Natural killer cell (primary cell): ENCODE measurements around the gene CPT1A. TPM values are rescaled to one million over a fixed set of nuclear protein-coding genes. Genes with fewer than 3 reads are reported as not detected.

Source experiments
- ATAC-seq, 3 donors: fragments of 150-1000 bp in 2 of 3; fragments of 200-7000 bp in 1 of 3; cut with Tn5 transposase; 1 replicate in 1 of 3; 2 replicates in 2 of 3; pipeline ENCODE4 v1.10.0; 2021; ENCODE audit warnings: mild to moderate bottlenecking in 2 of 3, moderate library complexity in 2 of 3
- DNase-seq, 2 donors: peaks; one replicate each; pipeline versions ENCODE4 v3.0.0 to v3.0.0-alpha.2; 2013 to 2021; ENCODE audit warnings: mixed read lengths in 1 of 2
- H3K27ac ChIP-seq: one replicate; pipeline ENCODE4 v1.5.1; 2013; ENCODE audit warnings: mild to moderate bottlenecking, low read length
- H3K27me3 ChIP-seq: one replicate; pipeline ENCODE4 v1.6.1; 2013; ENCODE audit warnings: low read length; ENCODE audit not compliant: control insufficient read depth, insufficient read depth
- H3K36me3 ChIP-seq: one replicate; pipeline ENCODE4 v1.6.1; 2013; ENCODE audit warnings: low read length; ENCODE audit not compliant: control insufficient read depth, insufficient read depth
- H3K4me1 ChIP-seq: one replicate; pipeline ENCODE4 v1.6.1; 2013; ENCODE audit warnings: low read length; ENCODE audit not compliant: control insufficient read depth, insufficient read depth
- H3K4me3 ChIP-seq: one replicate; pipeline ENCODE4 v1.5.1; 2013; ENCODE audit warnings: low read length
- H3K9me3 ChIP-seq: one replicate; pipeline ENCODE4 v1.6.1; 2013; ENCODE audit warnings: low read length; ENCODE audit not compliant: control insufficient read depth, insufficient read depth
- H3K27ac Mint-ChIP-seq, 2 donors: one replicate each; pipeline ENCODE4 v1.8.0; 2022; ENCODE audit warnings: mild to moderate bottlenecking in 2 of 2, mixed read lengths in 2 of 2, moderate library complexity in 1 of 2
- H3K27me3 Mint-ChIP-seq, 2 donors: one replicate each; pipeline ENCODE4 v1.8.0; 2022; ENCODE audit warnings: low read depth in 2 of 2, mixed read lengths in 2 of 2
- H3K36me3 Mint-ChIP-seq: one replicate; pipeline ENCODE4 v1.8.0; 2022; ENCODE audit warnings: mixed read lengths
- H3K4me1 Mint-ChIP-seq, 2 donors: one replicate each; pipeline ENCODE4 v1.8.0; 2022; ENCODE audit warnings: mixed read lengths in 2 of 2
- H3K4me3 Mint-ChIP-seq: one replicate; pipeline ENCODE4 v1.8.0; 2022; ENCODE audit warnings: mild to moderate bottlenecking, moderate library complexity, mixed read lengths
- H3K9me3 Mint-ChIP-seq, 2 donors: one replicate each; pipeline ENCODE4 v1.8.0; 2022; ENCODE audit warnings: mixed read lengths in 2 of 2
- CTCF ChIP-seq: fragments of 200-600 bp; IDR thresholded peaks from one replicate; pipeline ENCODE4 v1.8.0; 2022; ENCODE audit warnings: antibody characterized with exemption
- WGBS: methylation state at CpG from one replicate; pipeline ENCODE4 v1.1.7; 2013; ENCODE audit warnings: missing lambda C conversion rate; ENCODE audit not compliant: insufficient coverage; 5-methylcytosine and 5-hydroxymethylcytosine counted together
- intact Hi-C: fragments of 100-400 bp; cut with micrococcal nuclease; formaldehyde crosslinking; loops from one replicate; pipeline ENCODE4 v1.14.2; 2022
- total RNA-seq, 4 donors: library from RNA; stranded (reverse); fragments of 120-200 nt in 1 of 4; gene quantifications; one replicate each; pipeline versions ENCODE4 v1.2.3 to v1.2.4, GENCODE V29; 2013 to 2022

Gene CPT1A
- total RNA-seq, 3 donors from 2014 or later (not counting 1 experiment from before 2014, with no cell fraction given) = 70.3 to 129 (median 100) TPM

- WGBS = 32% methylated on average over 74 of the region's 76 CpGs
- Mint-ChIP-seq H3K4me1 (peaks cover 12 to 27% of the 10 kb centered on the region in 2 donors), H3K36me3 (no peaks in the 10 kb centered on the region)
These were observed 91.3 kb downstream of the CPT1A start for GRCh38 chr11:68750195-68751003.

GRCh38 chr11:68749229-68750123 lies 92.2 kb downstream of the CPT1A start:
- Histone ChIP-seq H3K9me3 (no peaks in the 10 kb centered on the region), H3K27ac (no peak overlapping the region), H3K4me3 (no peak overlapping the region), H3K36me3 (no peaks in the 10 kb centered on the region), H3K4me1 (peaks cover 11% of the 10 kb centered on the region), H3K27me3 (no peaks in the 10 kb centered on the region)
- 93% methylated on average over 20 of the region's 20 CpGs for WGBS
- H3K27me3 Mint-ChIP-seq = no peaks in the 10 kb centered on the region
- ATAC-seq (no peak), DNase-seq (peak in 1 of 2 donors; percentile 12)
- H3K4me1 Mint-ChIP-seq = peaks cover 8 to 20% of the 10 kb centered on the region in 2 donors
- TF ChIP-seq CTCF = no peak
- H3K4me3 Mint-ChIP-seq = peak overlapping the region; percentile 80
- peak overlapping the region; percentile 21 to 36 for H3K27ac Mint-ChIP-seq
- no peaks in the 10 kb centered on the region for H3K9me3 Mint-ChIP-seq
- no peaks in the 10 kb centered on the region for H3K36me3 Mint-ChIP-seq
- intact Hi-C loops = no loop called here

More at GRCh38 chr11:68750195-68751003, 91.3 kb downstream of the CPT1A start:
- intact Hi-C loops = no loop called here
- Mint-ChIP-seq H3K27ac (peak overlapping the region in 1 of 2 donors; percentile 21), H3K9me3 (no peaks in the 10 kb centered on the region), H3K4me3 (peak overlapping the region; percentile 80), H3K27me3 (no peaks in the 10 kb centered on the region)
- Histone ChIP-seq H3K27ac (no peak overlapping the region), H3K36me3 (no peaks in the 10 kb centered on the region), H3K4me1 (peaks cover 11% of the 10 kb centered on the region), H3K27me3 (no peaks in the 10 kb centered on the region), H3K4me3 (no peak overlapping the region), H3K9me3 (no peaks in the 10 kb centered on the region)
- no peak for TF ChIP-seq CTCF
- DNase-seq = peak; percentile 30 to 45
- ATAC-seq = no peak

GRCh38 chr11:68748061-68748460 lies 93.7 kb downstream of the CPT1A start:
- Mint-ChIP-seq H3K27me3 (no peaks in the 10 kb centered on the region), H3K9me3 (no peaks in the 10 kb centered on the region), H3K27ac (no peak overlapping the region), H3K36me3 (no peaks in the 10 kb centered on the region), H3K4me3 (no peak overlapping the region), H3K4me1 (peaks cover 0 to 10% of the 10 kb centered on the region in 2 donors)
- DNase-seq (no peak), ATAC-seq (no peak)
- H3K36me3 ChIP-seq = no peaks in the 10 kb centered on the region
- 90% methylated on average over 2 of the region's 2 CpGs for WGBS
- intact Hi-C loops = no loop called here
- peaks cover 11% of the 10 kb centered on the region for H3K4me1 ChIP-seq
- H3K27ac ChIP-seq = no peak overlapping the region
- no peaks in the 10 kb centered on the region for H3K9me3 ChIP-seq
- no peak for TF ChIP-seq CTCF
- H3K4me3 ChIP-seq = no peak overlapping the region
- no peaks in the 10 kb centered on the region for H3K27me3 ChIP-seq
